Activated T-helper 1 cell treated with Interleukin-2 at 50 U/mL for 16 hours (primary cell): ENCODE measurements around the gene PDE6C.

Experiments
- DNase-seq: peaks from one replicate; pipeline ENCODE4 v3.0.0-alpha.2; 2020; ENCODE audit warnings: low read depth

PDE6C gene

DNA sequence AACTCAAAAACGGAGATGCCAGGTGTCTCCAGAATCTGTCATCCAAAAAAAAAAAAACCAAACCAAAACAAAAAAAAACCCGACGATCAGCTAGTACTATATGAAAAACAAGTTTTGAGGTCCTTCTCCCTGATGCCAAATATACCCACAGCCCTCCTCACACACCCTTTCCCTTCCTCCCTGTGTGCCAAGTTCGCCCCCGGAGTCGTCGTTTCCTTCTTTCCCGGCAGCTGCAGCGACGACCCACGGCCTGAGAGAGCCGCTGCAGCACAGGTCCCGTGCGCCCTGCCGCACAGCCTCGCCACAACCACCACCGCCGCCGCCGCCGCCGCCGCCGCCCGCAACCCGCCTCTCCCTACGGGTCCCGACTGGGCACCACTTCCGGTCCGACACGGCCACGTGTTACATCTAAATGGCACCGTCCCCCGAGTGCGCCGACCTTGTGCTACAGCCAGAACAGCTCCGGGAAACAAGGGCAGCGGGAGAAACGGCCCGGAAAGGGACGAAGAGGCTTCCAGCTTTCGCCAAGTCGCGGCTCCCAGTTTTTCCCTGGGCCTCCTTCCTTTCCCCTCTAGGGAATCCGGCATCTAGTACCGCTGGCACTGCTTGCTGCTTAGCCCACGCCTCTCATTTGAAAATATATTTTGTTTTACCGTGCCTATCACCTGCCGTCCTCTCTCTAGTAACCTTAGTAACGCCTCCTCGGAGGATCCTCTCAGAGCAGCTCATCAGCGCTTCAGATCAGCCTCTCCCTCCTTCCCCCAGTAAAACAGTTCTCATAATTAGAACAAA, 90.1 kb downstream of the PDE6C start, which contains the start of gene FRA10AC1:
TSS of gene FRA10AC1 (minus strand) at position 383 of the 792 bp plus-strand sequence. CDS start 2,486 bp downstream, outside the sequence.
- DNase-seq, result peak; percentile 79

DNA sequence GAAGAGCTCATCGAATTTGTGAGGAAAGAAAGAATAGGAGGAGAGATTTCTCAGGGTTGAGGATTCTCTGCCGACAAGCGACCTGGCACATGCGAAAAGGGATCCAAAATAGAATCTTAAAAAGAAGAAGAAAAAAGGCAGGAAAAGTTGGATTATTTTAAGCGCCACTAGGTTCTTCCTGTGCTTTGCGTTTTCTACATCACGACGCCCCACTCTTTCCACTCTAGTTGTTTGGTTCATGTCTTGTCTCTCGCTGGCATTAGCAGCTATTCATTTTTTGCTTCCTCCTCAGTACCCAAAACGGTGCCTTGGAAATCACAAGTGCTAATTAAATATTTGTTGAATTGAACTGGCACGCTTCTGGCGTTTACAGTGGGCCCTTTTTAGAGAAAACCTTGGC, 90.7 kb downstream of the PDE6C start:
- no peak for DNase-seq

DNA sequence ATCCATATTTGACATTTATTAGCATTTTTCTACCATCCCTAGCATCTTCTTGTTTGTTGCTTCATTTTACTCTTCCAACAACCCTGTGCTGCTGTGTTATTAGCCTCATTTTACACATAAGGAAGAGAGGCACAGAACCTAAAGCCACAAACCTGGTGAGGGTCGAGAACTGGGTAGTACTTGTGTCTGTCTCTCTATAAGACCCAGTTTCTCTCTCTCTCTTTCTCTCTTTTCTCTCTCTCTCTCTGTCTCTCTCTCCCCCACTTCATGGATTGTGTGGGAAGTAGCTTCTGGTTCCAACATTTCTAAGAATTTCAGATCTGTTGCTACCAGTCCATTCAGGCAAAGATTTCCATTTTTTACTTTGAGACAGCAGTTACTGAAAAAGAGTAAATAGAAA, 91.5 kb downstream of the PDE6C start:
- no peak for DNase-seq

DNA sequence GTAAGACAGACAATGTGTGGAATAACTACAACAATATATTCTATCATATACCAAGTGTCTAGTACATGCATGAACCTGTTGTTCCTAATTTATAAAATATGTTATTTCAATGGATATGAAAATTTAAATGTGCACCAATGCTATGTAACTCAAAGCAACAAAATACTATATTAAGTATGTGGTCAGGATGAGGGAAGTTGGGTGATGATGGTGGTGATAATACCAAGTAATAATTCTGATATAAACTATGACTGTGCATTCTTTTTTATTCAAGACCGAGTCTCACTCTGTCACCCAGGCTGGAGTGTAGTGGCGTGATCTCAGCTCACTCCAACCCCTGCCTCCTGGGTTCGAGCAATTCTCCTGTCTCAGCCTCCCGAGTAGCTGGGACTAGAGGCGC, 92.1 kb downstream of the PDE6C start:
- DNase-seq, result no peak

DNA sequence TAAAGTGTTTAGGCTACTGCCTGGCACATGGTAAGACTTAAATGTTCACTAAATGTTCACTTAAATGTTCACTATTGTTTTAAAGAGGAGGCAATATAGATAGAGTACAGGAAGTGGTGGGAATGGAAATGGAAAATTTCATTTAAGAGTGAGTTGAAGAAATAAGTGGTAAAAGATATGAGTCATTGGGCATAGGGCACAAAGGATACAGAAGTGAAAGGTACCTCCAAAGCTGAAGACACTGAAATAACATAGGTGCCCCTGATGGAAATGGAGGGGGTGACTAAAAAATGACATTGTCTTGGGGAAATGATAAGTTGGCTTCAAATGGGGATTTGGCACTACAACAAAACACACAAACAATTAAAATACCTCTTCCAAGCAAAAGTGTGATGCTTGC, 95.3 kb downstream of the PDE6C start:
- DNase-seq, result no peak

DNA sequence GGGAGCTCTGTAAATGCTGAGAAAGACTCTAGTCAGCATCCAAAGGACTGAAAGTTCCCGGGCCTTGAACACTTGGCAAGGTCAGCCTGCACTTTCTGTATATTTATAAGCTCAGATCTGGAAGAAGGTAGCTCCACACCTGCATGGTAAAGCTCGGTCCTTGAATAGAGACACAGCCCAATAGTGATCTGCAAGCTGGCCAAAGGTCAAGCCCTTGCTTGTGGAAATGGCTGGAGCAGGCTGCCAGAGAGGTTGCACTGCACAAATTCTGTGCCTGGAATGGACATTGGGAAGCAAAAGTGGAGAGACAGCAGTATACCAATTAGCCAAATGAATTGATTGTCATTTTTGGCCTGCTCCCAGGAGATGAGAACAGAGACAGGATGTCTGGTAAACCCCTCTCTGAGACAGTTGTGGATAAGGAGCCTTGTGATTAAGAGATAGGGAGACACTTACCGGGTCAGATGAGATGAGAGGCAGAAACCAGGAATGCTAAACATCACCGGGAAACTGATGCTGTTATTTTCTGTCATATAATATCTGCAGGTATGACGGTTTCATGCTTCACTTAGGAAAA, 98.1 kb downstream of the PDE6C start:
- DNase-seq, result no peak

DNA sequence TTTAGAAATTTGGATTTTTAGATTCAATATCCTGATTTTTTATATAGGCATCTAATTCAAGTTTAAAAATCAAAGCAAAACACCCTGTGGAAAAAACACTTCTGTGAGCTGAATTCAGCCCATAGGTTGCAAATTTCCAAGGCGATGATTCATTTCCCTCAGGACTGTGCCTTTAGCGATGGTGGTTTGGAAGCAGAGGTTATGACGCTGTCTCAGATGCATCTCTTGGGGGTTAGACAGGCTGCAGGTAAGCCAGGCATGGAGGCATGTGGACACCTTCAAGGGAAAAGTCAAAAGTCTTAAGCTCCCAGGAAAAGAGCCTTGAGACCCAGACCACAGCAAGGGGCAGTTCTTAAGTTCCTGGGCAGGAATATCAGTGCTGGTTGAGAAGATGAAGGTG, 99.6 kb downstream of the PDE6C start:
- DNase-seq, result no peak

DNA sequence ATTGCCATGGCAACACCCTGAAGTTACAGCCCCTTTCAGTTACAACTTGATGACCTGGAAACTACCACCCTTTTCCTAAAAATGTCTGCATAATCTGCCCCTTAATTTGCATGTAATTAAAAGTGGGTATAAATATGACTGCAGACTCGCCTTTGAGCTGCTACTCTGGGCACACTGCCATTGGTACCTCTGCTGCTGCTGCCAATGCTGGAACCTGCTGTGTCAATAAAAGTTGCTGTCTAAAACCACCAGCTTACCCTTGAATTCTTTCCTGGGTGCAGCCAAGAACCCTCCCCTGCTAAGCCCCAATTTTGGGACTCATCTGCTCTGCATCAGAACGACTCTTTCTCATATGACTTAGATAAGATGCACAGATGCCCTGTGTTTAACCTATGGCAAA, 100.3 kb downstream of the PDE6C start:
- DNase-seq, result no peak

DNA sequence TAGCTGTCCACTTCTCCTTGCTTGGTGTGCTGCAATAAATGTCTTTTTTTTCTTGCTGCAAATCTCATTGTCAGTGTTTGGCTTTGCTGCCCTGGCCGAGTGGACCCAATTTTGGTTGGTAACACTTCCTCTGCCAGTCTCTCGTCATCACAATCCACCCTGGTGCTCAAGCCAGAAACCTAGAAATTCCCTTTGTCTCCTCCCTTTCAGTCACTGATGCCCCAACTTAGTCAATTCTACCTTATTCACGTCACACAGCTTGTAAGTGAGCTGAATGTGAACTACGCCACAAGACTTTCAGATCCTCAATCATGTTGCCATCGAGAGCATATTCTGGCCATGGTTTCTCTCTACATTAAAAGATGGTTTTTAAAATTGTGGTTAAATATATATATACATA, 103.0 kb downstream of the PDE6C start:
- no peak for DNase-seq
